Prostate gland (tissue), 2 donors: ENCODE data around the gene MFSD12. TPM values are rescaled to one million over a fixed set of nuclear protein-coding genes. Genes with fewer than 3 reads are reported as not detected.

ENCODE experiments used
- DNase-seq: peaks from one replicate; pipeline ENCODE4 v3.0.0-alpha.2; 2019; ENCODE audit warnings: low spot score
- H3K27ac ChIP-seq, 2 donors: fragments of 200-600 bp; sonication (generic); 2 replicates each; pipeline ENCODE4 v1.5.1; 2017 to 2019
- H3K27me3 ChIP-seq: fragments of 200-600 bp; sonication (generic); replicated peaks from 2 replicates; pipeline ENCODE4 v1.5.1; 2019; ENCODE audit not compliant: insufficient read depth
- H3K36me3 ChIP-seq, 2 donors: fragments of 200-600 bp; sonication (generic); 1 replicate in 1 of 2; 2 replicates in 1 of 2; pipeline versions ENCODE4 v1.5.1 to v1.8.1; 2017 to 2019
- H3K4me1 ChIP-seq: fragments of 200-600 bp; sonication (generic); replicated peaks from 2 replicates; pipeline ENCODE4 v1.5.1; 2019
- H3K4me3 ChIP-seq, 2 donors: fragments of 200-600 bp; sonication (generic); 2 replicates each; pipeline ENCODE4 v1.5.1; 2017 to 2019
- H3K9me3 ChIP-seq: fragments of 200-600 bp; sonication (generic); 2 replicates; pipeline ENCODE4 v1.5.1; 2017
- CTCF ChIP-seq, 4 experiments: fragments of 200-600 bp in 2 of 4; fragments of 450-650 bp in 2 of 4; sonication (generic) in 2 of 4; IDR thresholded peaks; 1 replicate in 3 of 4; 2 replicates in 1 of 4; pipeline ENCODE4 v1.5.1; 2016 to 2019; ENCODE audit warnings: antibody characterized with exemption in 4 of 4, mild to moderate bottlenecking in 2 of 4, moderate library complexity in 2 of 4
- POLR2A ChIP-seq: fragments of 450-650 bp; IDR thresholded peaks from one replicate; pipeline ENCODE4 v1.6.1; 2016; ENCODE audit warnings: antibody characterized with exemption, mild to moderate bottlenecking
- POLR2AphosphoS5 ChIP-seq: sonication (generic); formaldehyde crosslinking; IDR thresholded peaks from one replicate; pipeline ENCODE4 v1.6.1; 2017; ENCODE audit warnings: antibody characterized with exemption
- WGBS: methylation state at CpG from one replicate; pipeline ENCODE4 v1.1.5; 2018; 5-methylcytosine and 5-hydroxymethylcytosine counted together
- intact Hi-C: fragments of 100-400 bp; cut with DNase I; formaldehyde crosslinking; loops from one replicate; pipeline ENCODE4 v1.14.2; 2022
- total RNA-seq, 2 donors: library from RNA; depleted of rRNA; stranded (reverse); fragments of >200 nt; gene quantifications; one replicate each; pipeline ENCODE4 v1.1.0, GENCODE V29; 2016

Gene MFSD12
- total RNA-seq, 2 donors from 2014 or later, result 60.5 to 86.1 TPM

- no peak overlapping the region for H3K27ac ChIP-seq
- no peaks in the 10 kb centered on the region for H3K27me3 ChIP-seq
- no peak for TF ChIP-seq POLR2AphosphoS5
- TF ChIP-seq POLR2A, result no peak
- no peak for TF ChIP-seq CTCF (IDR thresholded peaks at IDR 0.05)
- H3K4me3 ChIP-seq, result no peak overlapping the region
- peaks cover 5% of the 10 kb centered on the region for H3K4me1 ChIP-seq
- DNase-seq, result no peak
- intact Hi-C loops, result loop anchor here (10.0 kb wide), 1 partner anchor 73 kb away; the partner anchor contains the start of gene HMG20B
- 89% methylated on average over 3 of the region's 3 CpGs for WGBS
- no peaks in the 10 kb centered on the region for H3K9me3 ChIP-seq
- H3K36me3 ChIP-seq, result no peaks in the 10 kb centered on the region
These were observed 55.6 kb downstream of the MFSD12 start for GRCh38 chr19:3501780-3502179.

GRCh38 chr19:3500429-3501101 lies 56.8 kb downstream of the MFSD12 start, which contains the start of gene DOHH:
TSS of gene DOHH (minus strand) at chr19:3500674. CDS start at chr19:3496814, 3,860 bp downstream.
- peak; percentile 47 for TF ChIP-seq POLR2A
- TF ChIP-seq CTCF (IDR thresholded peaks at IDR 0.05), result no peak
- peak; percentile 96 for TF ChIP-seq POLR2AphosphoS5
- WGBS, result under 1% methylated on average over 40 of the region's 52 CpGs
- peak within 1 kb of the TSS; percentile 73 to 78 for H3K4me3 ChIP-seq
- peak within 1 kb of the TSS; percentile 80 to 88 for H3K27ac ChIP-seq
- H3K4me1 ChIP-seq, result peaks cover 5% of the 10 kb centered on the region
- no peaks in the 10 kb centered on the region for H3K27me3 ChIP-seq
- H3K36me3 ChIP-seq, result peaks cover 0 to 4% of the 10 kb centered on the region in 2 donors
- H3K9me3 ChIP-seq, result no peaks in the 10 kb centered on the region
- peak; percentile 92 for DNase-seq
- intact Hi-C loops, result loop anchor here (10.0 kb wide), 1 partner anchor 74 kb away; the partner anchor contains the start of gene HMG20B

- H3K4me3 ChIP-seq, result peak overlapping the region; percentile 73 to 78
- intact Hi-C loops, result loop anchor here (10.0 kb wide), 1 partner anchor 75 kb away; the partner anchor contains the start of gene HMG20B
- no peak for DNase-seq
- H3K4me1 ChIP-seq, result peaks cover 5% of the 10 kb centered on the region
- no peaks in the 10 kb centered on the region for H3K27me3 ChIP-seq
- H3K27ac ChIP-seq, result peak overlapping the region; percentile 80 to 88
- H3K9me3 ChIP-seq, result no peaks in the 10 kb centered on the region
- peaks cover 0 to 4% of the 10 kb centered on the region in 2 donors for H3K36me3 ChIP-seq
- 18% methylated on average over 18 of the region's 18 CpGs for WGBS
- TF ChIP-seq CTCF (IDR thresholded peaks at IDR 0.05) (no peak), POLR2AphosphoS5 (no peak), POLR2A (no peak)
These were observed 57.5 kb downstream of the MFSD12 start for GRCh38 chr19:3499738-3500428.

- no peak for TF ChIP-seq CTCF (IDR thresholded peaks at IDR 0.05)
- no peak for TF ChIP-seq POLR2AphosphoS5
- TF ChIP-seq POLR2A, result no peak
- no peaks in the 10 kb centered on the region for H3K27me3 ChIP-seq
- 95% methylated on average over 5 of the region's 5 CpGs for WGBS
- no peak overlapping the region for H3K4me3 ChIP-seq
- DNase-seq, result no peak
- intact Hi-C loops, result no loop called here
- peaks cover 0 to 4% of the 10 kb centered on the region in 2 donors for H3K36me3 ChIP-seq
- H3K9me3 ChIP-seq, result no peaks in the 10 kb centered on the region
- no peak overlapping the region for H3K27ac ChIP-seq
- H3K4me1 ChIP-seq, result peaks cover 5% of the 10 kb centered on the region
These were observed 59.4 kb downstream of the MFSD12 start for GRCh38 chr19:3497757-3498520.
